ENCODE data around the gene MYRIP.

DNA sequence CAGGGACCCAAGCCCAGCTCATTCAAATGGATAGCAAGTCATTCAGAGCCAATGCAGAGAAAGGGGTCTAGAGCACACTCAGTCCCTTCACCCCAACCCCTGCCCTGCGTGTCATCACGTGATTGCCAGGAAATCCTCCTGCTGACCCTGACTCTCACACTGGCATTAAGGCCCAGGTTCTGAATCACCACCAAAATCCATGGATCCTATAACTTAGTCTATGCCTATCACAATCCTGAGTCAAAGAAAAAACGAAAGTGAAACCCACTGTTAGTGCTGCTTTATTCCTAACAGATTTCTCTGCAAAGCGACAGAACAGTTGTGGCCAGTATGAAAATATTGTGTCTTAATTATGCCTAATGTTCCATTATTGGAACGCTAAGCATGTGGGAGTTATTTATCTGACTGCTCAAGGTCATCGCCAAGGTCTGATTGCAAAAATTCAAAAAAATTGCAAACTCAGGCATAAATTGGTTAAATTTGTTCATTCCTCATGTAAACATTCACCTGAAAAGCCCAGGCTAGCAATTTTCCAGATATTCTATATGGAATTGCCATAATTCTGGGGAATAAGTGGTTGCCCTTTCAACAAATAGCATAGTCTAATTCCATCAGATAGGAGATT lies 391.4 kb downstream of the MYRIP start:
- TF ChIP-seq, protein P1, sequence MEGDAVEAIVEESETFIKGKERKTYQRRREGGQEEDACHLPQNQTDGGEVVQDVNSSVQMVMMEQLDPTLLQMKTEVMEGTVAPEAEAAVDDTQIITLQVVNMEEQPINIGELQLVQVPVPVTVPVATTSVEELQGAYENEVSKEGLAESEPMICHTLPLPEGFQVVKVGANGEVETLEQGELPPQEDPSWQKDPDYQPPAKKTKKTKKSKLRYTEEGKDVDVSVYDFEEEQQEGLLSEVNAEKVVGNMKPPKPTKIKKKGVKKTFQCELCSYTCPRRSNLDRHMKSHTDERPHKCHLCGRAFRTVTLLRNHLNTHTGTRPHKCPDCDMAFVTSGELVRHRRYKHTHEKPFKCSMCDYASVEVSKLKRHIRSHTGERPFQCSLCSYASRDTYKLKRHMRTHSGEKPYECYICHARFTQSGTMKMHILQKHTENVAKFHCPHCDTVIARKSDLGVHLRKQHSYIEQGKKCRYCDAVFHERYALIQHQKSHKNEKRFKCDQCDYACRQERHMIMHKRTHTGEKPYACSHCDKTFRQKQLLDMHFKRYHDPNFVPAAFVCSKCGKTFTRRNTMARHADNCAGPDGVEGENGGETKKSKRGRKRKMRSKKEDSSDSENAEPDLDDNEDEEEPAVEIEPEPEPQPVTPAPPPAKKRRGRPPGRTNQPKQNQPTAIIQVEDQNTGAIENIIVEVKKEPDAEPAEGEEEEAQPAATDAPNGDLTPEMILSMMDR (conservative IDR thresholded peaks at IDR 0.05; ENCODE audit: low read depth in 2 of 2): no peak
- TF ChIP-seq EZH2 (IDR thresholded peaks at IDR 0.05; ENCODE audit: low read depth, unreplicated experiment): no peak
- TF ChIP-seq, protein P2, sequence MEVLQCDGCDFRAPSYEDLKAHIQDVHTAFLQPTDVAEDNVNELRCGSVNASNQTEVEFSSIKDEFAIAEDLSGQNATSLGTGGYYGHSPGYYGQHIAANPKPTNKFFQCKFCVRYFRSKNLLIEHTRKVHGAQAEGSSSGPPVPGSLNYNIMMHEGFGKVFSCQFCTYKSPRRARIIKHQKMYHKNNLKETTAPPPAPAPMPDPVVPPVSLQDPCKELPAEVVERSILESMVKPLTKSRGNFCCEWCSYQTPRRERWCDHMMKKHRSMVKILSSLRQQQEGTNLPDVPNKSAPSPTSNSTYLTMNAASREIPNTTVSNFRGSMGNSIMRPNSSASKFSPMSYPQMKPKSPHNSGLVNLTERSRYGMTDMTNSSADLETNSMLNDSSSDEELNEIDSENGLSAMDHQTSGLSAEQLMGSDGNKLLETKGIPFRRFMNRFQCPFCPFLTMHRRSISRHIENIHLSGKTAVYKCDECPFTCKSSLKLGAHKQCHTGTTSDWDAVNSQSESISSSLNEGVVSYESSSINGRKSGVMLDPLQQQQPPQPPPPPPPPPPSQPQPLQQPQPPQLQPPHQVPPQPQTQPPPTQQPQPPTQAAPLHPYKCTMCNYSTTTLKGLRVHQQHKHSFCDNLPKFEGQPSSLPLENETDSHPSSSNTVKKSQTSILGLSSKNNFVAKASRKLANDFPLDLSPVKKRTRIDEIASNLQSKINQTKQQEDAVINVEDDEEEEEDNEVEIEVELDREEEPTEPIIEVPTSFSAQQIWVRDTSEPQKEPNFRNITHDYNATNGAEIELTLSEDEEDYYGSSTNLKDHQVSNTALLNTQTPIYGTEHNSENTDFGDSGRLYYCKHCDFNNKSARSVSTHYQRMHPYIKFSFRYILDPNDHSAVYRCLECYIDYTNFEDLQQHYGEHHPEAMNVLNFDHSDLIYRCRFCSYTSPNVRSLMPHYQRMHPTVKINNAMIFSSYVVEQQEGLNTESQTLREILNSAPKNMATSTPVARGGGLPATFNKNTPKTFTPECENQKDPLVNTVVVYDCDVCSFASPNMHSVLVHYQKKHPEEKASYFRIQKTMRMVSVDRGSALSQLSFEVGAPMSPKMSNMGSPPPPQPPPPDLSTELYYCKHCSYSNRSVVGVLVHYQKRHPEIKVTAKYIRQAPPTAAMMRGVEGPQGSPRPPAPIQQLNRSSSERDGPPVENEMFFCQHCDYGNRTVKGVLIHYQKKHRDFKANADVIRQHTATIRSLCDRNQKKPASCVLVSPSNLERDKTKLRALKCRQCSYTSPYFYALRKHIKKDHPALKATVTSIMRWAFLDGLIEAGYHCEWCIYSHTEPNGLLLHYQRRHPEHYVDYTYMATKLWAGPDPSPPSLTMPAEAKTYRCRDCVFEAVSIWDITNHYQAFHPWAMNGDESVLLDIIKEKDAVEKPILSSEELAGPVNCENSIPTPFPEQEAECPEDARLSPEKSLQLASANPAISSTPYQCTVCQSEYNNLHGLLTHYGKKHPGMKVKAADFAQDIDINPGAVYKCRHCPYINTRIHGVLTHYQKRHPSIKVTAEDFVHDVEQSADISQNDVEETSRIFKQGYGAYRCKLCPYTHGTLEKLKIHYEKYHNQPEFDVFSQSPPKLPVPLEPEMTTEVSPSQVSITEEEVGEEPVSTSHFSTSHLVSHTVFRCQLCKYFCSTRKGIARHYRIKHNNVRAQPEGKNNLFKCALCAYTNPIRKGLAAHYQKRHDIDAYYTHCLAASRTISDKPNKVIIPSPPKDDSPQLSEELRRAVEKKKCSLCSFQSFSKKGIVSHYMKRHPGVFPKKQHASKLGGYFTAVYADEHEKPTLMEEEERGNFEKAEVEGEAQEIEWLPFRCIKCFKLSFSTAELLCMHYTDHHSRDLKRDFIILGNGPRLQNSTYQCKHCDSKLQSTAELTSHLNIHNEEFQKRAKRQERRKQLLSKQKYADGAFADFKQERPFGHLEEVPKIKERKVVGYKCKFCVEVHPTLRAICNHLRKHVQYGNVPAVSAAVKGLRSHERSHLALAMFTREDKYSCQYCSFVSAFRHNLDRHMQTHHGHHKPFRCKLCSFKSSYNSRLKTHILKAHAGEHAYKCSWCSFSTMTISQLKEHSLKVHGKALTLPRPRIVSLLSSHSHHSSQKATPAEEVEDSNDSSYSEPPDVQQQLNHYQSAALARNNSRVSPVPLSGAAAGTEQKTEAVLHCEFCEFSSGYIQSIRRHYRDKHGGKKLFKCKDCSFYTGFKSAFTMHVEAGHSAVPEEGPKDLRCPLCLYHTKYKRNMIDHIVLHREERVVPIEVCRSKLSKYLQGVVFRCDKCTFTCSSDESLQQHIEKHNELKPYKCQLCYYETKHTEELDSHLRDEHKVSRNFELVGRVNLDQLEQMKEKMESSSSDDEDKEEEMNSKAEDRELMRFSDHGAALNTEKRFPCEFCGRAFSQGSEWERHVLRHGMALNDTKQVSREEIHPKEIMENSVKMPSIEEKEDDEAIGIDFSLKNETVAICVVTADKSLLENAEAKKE (CRISPR knock-in tag; IDR thresholded peaks at IDR 0.05): no peak
